ENCODE results near the gene CRISPLD2. TPM values are rescaled to one million over a fixed set of nuclear protein-coding genes. Genes with fewer than 3 reads are reported as not detected.

The CRISPLD2 gene
- total and polyA plus RNA-seq, 9 of the 15 experiments (the other 6 are each of a cell fraction or from before 2014, with no cell fraction given) = 0.03 to 0.24 (median 0.04) TPM; not detected in 4

- no peak overlapping the region; the same call in 1 of the 2 replicates for H2AFZ ChIP-seq (ENCODE audit: low read depth, low read length)
- peak; percentile 30 for ATAC-seq
- no peak overlapping the region for H3K27ac ChIP-seq (ENCODE audit: extremely low read depth, low read depth, low read length)
- no peak overlapping the region for H3K4me2 ChIP-seq (ENCODE audit: insufficient read depth, low read length)
- ChIA-PET CTCF (ENCODE audit: low intra/inter-chr PET ratio) (no interaction called here), POLR2A (interaction anchor here (1.1 kb wide), 1 partner anchor 14 kb away, joined by 5 read pairs; no protein-coding TSS in a partner anchor)
- H4K20me1 ChIP-seq (replicated peaks; ENCODE audit: control insufficient read depth, insufficient read depth, low read length) = no peaks in the 10 kb centered on the region
- in situ Hi-C loops (cut with MboI) (no loop called here), intact Hi-C loops (cut with micrococcal nuclease) (no loop called here)
- BruUV-seq (replicated peaks) = no TSS peak
- WGBS (ENCODE audit: insufficient coverage, low coverage, missing lambda C conversion rate) = 17% methylated on average over 9 of the region's 9 CpGs
- TF ChIP-seq BHLHE40 (IDR thresholded peaks at IDR 0.05; ENCODE audit: low read length) (peak; percentile 16; the same call in 1 of the 2 replicates), L3MBTL2 (IDR thresholded peaks at IDR 0.05) (peak; percentile 23; the same call in 1 of the 2 replicates), PHB2 (IDR thresholded peaks at IDR 0.05; ENCODE audit: low read depth) (no peak), MNT (conservative IDR thresholded peaks at IDR 0.05) (0 out of 4 replicates have a peak, but pooled peaks of 1 of the 2 experiments have one; percentile 27), ZNF41 (CRISPR knock-in tag; conservative IDR thresholded peaks at IDR 0.05) (no peak), SIRT6 (IDR thresholded peaks at IDR 0.05; ENCODE audit: low read depth, low read length) (no peak), RB1 (IDR thresholded peaks at IDR 0.05; ENCODE audit: low read depth) (no peak), ZNF551 (CRISPR knock-in tag; IDR thresholded peaks at IDR 0.05) (no peak), SMARCE1 (IDR thresholded peaks at IDR 0.05) (no peak)
- no peaks in the 10 kb centered on the region for H3K9me3 ChIP-seq (replicated peaks; ENCODE audit: control insufficient read depth, insufficient read depth, low read depth, low read length)
- no peak for FAIRE-seq
- peak in 1 of 4 experiments; percentile 49 for DNase-seq (ENCODE audit: extremely low read depth in 1 of 4, low spot score in 3 of 4)
- no peak overlapping the region for H3K4me3 ChIP-seq
- H3K36me3 ChIP-seq (ENCODE audit: control insufficient read depth, insufficient read depth, low read length) = no peaks in the 10 kb centered on the region
- H3K27me3 ChIP-seq (ENCODE audit: control insufficient read depth in 2 of 2, insufficient read depth in 2 of 2, low read length in 2 of 2) = 0 out of 5 replicates have a peak, but pooled peaks cover 2 to 13% of the 10 kb centered on the region in 2 experiments
- H3K9me1 ChIP-seq (ENCODE audit: control insufficient read depth, insufficient read depth, low read length) = no peaks in the 10 kb centered on the region
- no peak overlapping the region for H3K9ac ChIP-seq (ENCODE audit: insufficient read depth in 1 of 2, low read depth in 2 of 2, low read length in 2 of 2)
- peaks cover 7 to 8% of the 10 kb centered on the region in 2 experiments; a peak in 4 of 5 replicates for H3K4me1 ChIP-seq (replicated peaks in 1 of 2; ENCODE audit: control insufficient read depth in 2 of 2, insufficient read depth in 2 of 2, low read length in 2 of 2)
- no peaks in the 10 kb centered on the region for H3K79me2 ChIP-seq (ENCODE audit: control insufficient read depth, insufficient read depth, low read length)
Observed at GRCh38 chr16:84803146-84803545, 16.6 kb upstream of the CRISPLD2 start.
